NCI-H82 treated with DMSO at 0.1 percent for 48 hours (cell line): ENCODE results near the gene CBLB.

ENCODE experiments used
- DNase-seq: peaks from one replicate; lab custom pipeline; 2025; ENCODE audit not compliant: unreplicated experiment; lab: John Stamatoyannopoulos, UW

CBLB gene

DNA sequence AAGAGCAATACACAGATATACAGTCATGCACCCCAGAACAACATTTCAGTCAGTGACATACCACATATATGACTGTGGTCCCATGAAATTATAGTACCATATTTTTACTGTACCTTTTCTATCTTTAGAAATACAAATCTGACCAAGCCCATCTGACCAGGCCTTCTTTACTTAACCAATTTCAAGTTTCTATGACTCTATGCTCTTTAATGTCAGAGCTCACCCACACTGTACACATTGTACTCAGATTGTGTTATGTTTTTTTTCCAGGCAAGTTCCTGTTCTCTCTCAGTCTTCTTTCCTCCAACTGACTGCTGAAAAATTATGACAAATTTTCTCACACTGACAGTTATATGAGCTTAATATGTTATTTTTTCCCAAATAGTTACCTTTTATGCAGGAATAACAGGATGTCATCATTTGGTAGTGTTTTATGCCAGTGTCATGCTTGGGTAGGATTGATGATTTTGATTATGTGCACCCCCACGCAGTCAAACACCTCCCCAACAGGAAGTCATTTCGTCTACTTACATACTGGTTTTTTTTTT lies 8.0 kb upstream of the CBLB start:
- no peak for DNase-seq

DNA sequence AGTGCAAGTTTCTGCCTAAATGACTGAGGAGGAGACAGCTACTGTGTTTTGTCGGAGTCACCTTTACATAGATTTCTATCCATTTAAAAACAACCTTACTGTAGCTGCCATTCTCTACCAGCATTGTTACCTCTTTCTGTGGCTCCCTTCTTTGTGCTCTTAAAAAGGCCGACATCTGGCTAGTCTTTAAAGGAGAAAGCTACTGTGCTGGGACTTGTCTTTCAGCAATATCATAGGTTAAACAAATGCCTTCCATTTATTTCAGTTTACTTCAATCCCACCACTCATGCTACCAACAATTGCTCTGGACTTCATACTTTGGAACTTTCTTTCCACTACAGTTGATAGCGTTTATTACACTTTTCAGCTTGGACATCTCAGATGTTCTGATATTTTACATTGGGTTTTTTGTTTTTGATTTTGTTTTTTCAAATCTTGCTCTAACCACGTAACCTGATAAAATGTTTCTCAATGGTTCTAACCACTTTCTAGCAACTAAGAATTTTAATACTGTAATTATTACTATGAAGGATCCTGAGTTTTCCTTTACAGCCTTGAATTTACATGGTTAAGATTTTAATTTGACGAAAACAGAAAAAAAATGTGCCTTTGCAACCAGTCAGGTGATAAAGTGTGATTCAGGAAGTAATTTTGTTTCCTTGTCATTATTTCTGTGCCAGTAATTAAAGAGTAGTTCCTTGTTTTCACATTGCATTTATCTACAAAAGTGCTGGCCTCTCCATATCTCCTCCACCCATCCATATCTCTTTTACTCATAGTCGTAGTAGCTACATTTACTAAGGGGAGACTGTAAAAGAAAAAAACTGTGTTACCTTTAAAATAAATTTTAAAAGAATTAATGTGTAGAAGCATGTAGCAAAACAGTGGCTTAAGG lies 1.3 kb upstream of the CBLB start:
- DNase-seq = no peak

DNA sequence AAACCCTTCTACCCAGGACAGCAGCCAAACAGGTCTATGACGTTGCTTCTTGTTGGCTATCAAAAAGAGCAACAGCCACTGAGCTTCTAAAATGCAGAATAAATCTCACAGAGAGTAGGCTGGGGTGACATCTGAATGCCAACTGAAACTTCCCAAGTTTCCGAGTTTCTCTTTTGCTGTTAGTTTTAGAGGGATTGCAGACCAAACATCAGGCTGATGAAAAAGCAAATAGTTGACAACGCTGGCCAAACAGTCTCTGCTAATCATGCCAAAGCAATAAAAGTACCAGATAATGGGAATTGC lies 670 bp upstream of the CBLB start:
- DNase-seq = no peak

DNA sequence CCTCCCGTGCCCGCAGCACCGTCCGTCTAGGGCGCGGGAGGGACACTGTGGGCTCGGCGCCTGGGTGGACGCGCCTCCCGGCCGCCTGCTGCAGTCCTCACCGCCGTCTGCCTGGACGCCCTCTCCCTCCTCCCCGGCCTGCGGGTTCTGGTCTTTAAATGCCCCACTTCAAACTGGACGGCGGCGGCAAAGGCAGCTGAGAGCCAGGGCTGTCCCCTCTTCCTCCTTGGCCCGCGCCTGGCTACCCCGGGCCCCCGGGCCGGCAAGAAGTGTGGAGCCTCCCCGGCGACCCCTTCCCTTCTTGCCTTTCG lies 426 bp downstream of the CBLB start:
- DNase-seq = no peak

DNA sequence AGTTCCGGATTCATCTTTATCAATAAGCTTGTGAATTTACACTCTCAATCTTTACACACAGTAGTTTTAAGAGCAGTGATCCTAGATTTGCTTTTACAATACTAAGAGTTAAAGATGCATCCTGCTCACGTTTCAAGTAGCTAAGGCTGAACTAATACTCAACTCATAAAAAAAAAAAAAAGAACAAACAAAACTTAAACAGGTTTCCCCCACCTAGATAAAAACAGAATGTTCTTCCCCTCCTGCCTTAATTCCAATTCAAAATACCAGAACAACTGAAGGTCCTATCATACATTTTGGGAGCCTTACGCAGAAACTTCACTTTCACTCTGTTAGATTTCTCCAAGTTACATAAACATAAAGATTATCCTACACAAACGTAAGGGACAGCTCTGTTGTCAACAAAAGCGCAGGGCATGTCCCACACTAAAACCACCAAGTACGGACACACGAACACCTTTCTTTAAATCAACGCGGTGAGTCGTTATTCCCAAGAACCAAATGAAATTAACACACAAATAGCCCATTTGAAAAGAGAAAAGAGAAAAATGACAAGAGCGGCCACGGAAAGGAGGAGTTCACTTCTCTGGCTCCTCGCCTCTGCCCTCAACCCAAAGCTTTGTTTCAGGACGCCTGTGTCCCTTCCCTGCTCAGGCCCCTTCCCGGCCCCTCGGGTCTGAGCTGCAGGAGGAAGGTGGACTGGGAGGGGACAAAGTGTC lies 941 bp downstream of the CBLB start:
- DNase-seq = no peak

DNA sequence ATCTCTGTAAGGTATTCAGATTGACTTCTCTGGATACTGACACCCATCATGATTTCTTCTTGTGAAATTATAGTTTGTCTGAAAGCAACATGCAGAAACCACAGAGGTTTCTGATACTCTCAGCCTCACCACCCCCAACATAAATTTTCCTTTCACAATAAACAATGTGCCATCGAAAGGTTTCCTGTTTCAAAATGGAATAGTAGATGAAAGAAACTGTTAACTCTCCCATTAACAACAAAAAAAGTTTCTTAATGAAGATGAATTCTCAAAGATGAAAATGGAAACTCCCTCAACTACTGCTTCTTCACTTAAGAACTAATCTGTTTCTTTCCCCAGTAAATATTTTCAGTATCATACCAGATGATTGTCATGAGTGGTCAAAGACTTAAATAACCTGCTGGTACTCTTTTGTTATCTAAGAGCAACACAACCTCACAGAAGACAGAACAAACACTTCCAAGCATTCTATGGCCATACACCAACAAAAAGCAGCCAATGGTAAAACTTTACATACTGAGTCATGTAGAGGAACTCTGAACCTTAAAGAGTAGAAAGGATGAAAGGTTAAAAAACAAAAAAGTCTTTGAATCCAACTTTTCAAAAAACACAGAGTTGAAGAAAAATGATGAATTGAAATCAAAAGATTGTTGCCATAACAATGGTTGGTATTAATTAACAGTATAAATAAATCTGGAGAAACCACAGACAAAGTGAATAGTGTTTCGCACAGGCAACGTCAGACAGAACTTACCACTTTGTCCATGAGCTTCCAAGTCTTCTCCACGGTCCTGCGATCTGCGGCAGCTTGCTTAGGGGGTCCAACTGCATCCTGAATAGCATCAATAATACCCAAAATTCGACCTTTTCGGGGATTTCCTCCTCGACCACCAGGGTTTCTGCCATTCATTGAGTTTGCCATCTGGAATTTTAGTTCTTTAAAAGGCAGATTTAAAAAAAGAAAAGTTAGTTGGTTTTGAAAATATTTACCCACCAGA lies 1.9 kb downstream of the CBLB start:
- no peak for DNase-seq

DNA sequence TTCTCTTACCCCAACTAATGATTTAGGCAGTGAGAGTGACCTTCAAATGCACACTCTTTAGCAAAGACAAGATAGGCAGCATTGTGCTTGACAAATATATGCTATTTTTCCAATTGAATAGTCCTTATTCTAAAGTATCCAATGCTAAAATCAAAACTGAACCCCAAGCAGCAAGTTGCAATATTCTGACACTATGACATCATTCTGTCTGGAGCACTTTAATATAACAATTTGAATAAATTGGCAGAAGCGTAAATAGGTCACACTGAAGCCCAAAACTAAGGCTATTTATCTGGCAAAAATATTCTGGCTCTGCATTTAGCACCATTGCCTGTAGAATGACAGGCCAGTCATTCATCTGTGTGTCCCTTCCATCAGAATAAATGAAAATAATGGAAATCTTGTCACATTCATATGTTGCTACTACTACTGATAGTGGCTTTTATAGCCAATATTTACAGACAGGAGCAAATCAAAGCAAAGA lies 2.9 kb downstream of the CBLB start:
- DNase-seq = no peak

DNA sequence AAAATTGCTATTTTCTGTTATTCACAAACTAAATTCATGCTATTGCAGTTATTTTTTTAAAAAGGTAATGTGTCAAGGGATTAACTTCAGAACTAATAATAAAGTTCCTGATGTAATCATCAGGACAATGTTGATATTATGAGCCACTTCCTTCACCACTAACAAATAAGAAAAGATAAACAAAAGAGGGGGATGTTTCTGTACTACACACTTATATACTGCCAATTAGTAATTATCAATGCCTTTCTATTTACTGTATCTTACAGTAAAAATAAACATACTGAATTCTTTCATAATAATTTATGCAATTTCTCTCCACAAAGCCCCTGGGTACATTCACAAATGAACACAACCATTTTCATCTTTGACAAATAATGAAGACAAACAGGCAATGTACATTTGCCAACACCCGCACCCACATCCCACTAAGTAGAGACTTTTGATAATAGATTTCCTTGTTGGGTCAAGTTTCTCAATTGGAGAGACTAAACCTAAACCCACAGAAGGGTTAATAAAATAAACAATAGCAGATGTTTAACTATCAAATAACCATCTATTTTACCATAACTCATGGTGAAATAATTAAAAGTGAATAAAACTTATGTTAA lies 3.7 kb downstream of the CBLB start:
- DNase-seq = no peak

DNA sequence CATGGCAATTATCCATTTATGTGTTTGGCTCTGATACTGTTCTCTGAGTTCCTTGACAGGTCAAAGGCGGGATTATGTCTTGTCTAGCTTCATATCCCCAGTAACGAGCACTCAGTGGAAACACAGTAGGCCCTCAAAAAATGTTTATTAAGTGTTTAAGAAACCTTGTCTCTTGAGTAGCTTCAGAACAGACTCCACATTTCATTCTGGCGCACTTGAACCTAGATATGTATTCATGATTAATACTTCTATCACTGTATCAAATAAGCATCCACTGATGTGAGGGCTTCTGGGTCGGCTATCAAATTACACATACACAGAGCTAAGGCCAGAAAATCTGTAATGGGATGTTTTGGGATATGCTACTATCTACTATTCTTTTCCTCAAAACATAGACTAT lies 4.6 kb downstream of the CBLB start:
- no peak for DNase-seq

DNA sequence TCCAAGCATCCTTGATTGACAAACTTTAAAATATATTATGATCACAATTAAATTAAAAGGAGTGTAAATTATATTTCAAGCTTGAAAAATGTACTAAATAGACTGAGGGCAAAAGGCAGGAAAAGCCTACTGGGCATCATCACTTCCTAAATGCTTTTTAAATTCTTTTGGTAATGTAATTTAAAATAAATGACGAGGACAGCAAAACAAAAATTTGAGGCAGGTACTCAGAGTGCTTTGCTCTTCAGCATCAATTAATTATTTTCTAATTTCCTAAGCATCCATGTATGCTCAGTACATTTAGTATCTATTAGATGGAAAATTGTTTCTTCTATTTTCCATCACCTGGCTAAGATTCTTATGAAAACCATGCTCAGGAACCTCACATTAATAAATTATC lies 5.2 kb downstream of the CBLB start:
- DNase-seq = no peak

DNA sequence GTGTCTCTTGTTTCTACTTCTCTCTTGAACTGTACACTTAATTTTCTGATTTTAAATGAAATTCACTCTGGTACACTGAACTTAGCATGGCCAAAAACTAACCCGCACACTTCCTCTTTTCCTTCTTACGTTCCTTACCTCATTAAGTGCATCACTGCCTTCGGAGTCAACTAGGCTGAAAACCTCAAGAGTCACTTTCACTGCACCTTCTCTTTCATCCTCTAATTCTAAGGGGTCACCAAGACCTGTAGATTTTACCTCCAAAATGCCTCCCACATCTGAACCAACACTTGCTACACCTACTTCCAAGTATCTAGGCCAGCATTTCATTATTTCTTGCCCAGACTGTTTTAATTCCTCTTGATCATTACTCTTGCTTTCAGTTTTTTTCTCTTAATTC lies 6.6 kb downstream of the CBLB start:
- DNase-seq = no peak

DNA sequence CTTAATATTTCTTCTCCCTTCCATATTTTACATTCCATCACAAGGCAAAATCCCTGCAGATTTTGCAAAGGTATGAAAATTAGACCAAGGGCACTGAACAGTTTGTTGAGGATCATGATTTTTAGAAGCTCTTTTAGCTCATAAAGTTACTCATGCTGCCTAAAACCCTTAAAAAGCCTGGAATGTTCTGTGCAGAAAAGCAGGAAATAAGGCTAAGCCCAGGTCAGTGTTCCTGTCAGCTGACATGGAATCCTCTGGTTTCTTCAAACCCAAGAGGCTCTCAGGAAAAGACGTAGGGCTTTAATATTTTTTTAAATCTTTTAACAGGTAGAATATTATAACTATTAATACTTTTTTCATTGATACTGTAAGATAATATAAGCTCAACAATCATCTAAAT lies 8.2 kb downstream of the CBLB start:
- DNase-seq = no peak

DNA sequence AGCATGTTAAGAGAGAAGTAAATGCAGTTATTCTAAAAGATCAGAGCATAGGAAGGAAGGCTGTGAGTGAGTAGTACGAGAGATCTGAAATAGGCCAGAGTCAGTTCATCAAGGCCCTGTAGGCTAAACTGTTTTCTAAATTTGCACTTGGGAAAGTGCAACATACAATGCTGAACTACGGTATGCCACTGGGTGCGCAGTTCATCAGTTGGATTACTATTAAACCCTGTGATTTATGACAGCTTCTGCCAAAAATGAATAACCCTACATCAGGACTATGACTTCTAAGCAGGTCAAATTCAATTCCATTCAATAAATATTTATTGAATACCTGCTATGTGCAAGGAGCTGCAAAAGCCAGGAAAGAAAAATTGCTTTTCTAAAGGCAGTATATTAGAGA lies 10.8 kb downstream of the CBLB start:
- no peak for DNase-seq

DNA sequence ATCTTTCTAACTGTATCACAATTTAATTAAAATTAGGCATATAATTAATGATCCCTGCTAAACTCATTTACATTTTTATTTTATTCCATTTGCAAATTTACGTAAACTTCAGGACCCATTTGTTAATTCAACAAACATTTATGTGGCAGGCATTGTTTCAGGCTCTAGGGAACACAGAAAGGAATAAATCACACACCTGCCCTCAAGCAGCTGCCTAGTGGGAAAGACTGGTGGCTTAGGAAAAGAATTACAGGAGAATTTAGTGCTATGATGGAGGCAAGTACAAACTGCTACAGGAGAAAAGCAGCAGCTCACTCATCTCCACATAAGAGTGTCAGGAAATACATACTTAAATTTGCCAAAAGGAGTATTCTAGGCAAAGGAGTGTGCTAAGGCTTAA lies 11.2 kb downstream of the CBLB start:
- no peak for DNase-seq

DNA sequence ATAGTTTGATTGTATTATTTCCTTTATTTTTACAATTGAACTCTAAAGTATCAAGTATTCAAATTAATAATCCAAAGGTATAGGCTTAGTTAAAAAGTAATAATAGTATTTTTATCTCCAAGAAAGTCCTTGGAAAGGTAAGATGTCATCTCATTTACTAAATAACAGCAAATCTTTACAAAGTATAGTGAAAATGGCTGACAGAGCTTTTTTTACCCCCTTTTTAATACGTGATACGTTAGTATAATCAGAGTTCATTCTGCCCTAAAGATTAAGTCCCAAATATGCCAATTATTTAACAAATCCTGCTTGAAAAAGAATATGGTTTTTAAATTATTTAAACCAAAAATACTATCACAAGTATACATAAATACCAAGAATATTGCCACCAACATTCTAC lies 12.2 kb downstream of the CBLB start:
- no peak for DNase-seq

DNA sequence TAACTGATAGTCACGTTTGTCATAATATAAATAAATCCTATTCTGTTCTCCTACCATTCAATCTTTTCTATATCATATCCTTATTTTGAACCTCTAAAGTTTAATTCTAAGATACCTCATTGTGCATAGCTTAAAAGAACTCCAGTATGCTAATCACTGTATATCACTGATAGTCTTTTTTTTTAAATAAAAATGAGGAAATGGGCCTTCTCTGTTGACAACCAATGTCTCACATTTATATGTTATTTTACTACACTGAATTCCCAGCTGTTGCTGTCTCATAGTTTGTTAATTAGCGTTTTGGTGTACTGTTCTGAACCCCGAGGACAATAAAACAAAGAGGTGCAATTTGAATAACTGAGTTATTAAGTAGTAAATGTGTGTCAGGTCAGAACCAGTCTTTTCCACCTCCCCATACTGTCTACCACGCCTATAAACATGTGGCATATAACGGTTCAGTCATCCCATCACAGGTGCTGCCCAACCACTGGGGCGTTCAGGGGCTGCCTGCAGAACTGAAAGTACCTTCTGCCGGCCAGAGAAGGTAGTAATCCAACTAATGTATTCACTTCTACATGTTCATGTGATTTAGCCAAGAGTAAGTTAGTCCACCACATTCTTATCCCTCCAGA lies 14.9 kb downstream of the CBLB start:
- DNase-seq = no peak

DNA sequence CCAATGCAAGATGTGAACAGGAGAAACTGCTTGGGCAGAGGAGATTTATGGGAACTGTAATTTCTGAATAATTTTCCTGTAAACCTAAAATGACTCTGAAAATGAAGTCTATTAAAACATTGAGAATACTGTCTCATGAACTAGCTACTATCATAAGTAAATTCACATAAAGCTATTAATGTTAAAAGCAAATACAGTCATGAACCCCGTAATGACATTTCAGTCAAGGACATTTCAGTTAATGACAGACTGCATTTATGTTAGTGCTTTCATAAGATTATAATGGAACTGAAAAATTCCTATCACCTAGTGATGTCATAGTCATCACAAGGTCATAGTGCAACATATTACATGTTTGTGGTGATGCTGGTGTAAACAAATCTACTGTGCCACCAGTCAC lies 17.2 kb downstream of the CBLB start:
- DNase-seq = no peak

DNA sequence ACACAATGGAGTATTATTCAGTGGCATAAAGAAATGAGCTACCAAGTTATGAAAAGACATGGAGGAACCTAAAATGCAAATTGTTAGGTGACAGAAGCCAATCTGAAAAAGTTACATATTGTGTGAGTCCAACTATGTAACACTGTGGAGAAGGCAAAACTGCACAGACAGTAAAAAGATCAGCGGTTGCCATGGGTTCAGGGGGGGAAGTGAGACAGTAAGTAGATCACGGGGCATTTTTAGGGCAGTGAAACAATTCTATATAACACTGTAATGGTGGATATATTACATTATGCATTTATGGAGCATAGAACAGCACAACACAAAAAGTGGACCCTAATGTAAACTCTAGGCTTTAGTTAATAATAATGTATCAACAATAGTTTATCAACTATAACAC lies 17.6 kb downstream of the CBLB start:
- no peak for DNase-seq

DNA sequence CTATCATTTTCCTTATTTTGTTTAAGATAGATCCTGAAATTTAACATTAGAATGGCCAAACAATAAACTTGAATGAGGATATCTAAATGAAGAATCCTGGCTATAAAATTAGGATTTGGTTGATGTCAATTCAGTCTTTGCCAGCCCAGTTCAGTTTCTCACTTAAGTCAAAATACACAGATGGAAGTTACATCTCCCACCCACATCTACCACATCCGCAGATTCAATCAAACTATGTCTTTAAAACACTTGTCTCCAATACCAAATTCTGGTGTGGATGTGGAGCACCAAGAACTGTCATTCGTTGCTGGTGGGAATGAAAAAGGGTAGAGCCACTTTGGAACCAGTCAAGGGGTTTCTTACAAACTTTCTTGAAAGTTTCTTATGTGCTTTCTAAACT lies 18.2 kb downstream of the CBLB start:
- DNase-seq = no peak

DNA sequence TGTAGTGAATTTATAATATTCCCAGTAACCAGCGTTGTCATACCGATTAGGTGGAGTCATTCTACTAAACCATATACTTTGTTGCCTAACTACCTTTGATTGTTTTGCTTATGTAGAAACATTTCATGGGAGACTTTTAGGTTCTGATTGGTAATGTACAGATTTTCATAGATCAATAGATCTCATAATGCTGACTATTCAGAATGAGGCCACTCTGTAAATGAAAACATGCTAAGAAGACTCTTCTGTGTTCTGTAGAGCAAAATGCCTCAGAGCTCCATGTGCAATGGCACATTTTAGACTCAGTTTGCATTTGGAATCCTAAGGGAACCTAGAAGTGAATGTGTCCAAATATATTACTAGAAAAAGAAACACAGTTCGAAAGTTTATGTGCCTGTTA lies 20.0 kb downstream of the CBLB start:
- no peak for DNase-seq
